Prostate gland (tissue), 2 donors: Measurements from ENCODE around the gene ADD3.

Source experiments
- POLR2A ChIP-seq: fragments of 450-650 bp; IDR thresholded peaks from one replicate; pipeline ENCODE4 v1.6.1; 2016; ENCODE audit warnings: antibody characterized with exemption, mild to moderate bottlenecking
- POLR2AphosphoS5 ChIP-seq: sonication (generic); formaldehyde crosslinking; IDR thresholded peaks from one replicate; pipeline ENCODE4 v1.6.1; 2017; ENCODE audit warnings: antibody characterized with exemption
- TF ChIP-seq, protein P1 (sequence below), 4 experiments: fragments of 200-600 bp in 2 of 4; fragments of 450-650 bp in 2 of 4; sonication (generic) in 2 of 4; IDR thresholded peaks; 1 replicate in 3 of 4; 2 replicates in 1 of 4; pipeline ENCODE4 v1.5.1; 2016 to 2019; ENCODE audit warnings: antibody characterized with exemption in 4 of 4, mild to moderate bottlenecking in 2 of 4, moderate library complexity in 2 of 4

DNA sequence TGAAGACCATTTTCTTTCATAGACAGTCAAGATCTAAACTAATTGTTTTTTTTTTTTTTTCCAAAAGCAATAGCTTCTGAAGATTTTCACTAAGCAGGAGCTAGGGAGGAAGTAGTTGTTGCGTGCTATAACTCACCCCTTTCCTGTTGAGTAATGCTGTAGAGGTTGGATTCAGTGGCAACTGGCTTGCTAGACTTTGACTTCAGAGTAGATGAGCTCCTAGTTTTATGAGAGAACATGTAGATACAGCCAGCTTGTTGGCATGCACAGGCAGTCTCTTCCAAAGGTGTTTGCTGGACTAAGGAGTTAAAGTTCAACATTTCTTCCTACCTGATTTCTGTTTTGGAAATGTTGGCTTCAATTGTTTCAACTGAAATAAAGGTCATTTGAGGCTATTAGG is 133.4 kb downstream of the ADD3 start:
- TF ChIP-seq, protein P1, sequence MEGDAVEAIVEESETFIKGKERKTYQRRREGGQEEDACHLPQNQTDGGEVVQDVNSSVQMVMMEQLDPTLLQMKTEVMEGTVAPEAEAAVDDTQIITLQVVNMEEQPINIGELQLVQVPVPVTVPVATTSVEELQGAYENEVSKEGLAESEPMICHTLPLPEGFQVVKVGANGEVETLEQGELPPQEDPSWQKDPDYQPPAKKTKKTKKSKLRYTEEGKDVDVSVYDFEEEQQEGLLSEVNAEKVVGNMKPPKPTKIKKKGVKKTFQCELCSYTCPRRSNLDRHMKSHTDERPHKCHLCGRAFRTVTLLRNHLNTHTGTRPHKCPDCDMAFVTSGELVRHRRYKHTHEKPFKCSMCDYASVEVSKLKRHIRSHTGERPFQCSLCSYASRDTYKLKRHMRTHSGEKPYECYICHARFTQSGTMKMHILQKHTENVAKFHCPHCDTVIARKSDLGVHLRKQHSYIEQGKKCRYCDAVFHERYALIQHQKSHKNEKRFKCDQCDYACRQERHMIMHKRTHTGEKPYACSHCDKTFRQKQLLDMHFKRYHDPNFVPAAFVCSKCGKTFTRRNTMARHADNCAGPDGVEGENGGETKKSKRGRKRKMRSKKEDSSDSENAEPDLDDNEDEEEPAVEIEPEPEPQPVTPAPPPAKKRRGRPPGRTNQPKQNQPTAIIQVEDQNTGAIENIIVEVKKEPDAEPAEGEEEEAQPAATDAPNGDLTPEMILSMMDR (IDR thresholded peaks at IDR 0.05) = no peak
- TF ChIP-seq POLR2A = no peak
- no peak for TF ChIP-seq POLR2AphosphoS5
